GM19452 (cell line): ENCODE data around the gene CD52.

Experiments used
- ATAC-seq: cut with Tn5 transposase; IDR thresholded peaks from one replicate; pipeline ENCODE4 v1.9.1; 2021; ENCODE audit not compliant: unreplicated experiment

Gene CD52, protein sequence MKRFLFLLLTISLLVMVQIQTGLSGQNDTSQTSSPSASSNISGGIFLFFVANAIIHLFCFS

GRCh38 chr1:26317612-26318337 lies at the start of gene CD52:
Gene CD52 (plus strand): TSS chr1:26317958. CDS start chr1:26318018, 60 bp downstream.
- no peak for ATAC-seq

- ATAC-seq, result no peak
These were observed 49.2 kb upstream of the CD52 start for GRCh38 chr1:26268290-26269197.

GRCh38 chr1:26269198-26269550 lies 48.6 kb upstream of the CD52 start:
- ATAC-seq, result no peak

DNA sequence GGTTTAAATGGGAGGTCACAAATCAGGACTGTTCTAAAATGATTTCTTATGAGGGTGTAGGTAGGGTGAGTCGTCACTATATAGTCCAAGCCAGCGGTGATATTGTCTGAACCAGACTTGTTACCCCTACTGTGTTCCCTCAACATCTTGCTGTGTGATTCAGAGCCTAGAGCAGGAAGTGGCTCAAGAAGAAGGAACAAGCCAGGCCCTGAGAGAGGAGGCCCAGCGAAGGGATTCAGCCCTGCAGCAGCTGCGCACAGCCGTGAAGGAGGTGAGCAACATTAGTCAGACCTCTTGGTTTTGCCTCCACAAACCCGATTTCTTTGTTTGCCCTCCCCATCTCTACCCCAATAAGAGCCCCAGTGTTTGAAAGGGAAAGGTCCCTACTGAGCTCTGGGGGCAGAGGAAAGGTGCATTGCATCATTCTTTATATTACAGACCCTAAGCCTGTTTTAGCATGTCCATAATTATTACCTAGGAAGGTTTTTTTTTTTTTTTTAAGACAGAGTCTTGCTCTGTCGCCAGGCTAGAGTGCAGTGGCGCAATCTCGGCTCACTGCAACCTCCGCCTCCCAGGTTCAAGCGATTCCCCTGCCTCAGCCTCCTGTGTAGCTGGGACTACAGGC lies 42.8 kb upstream of the CD52 start:
- no peak for ATAC-seq

GRCh38 chr1:26275580-26276431 lies 42.0 kb upstream of the CD52 start:
- ATAC-seq, result no peak

GRCh38 chr1:26276432-26276838 lies 41.3 kb upstream of the CD52 start:
- no peak for ATAC-seq

DNA sequence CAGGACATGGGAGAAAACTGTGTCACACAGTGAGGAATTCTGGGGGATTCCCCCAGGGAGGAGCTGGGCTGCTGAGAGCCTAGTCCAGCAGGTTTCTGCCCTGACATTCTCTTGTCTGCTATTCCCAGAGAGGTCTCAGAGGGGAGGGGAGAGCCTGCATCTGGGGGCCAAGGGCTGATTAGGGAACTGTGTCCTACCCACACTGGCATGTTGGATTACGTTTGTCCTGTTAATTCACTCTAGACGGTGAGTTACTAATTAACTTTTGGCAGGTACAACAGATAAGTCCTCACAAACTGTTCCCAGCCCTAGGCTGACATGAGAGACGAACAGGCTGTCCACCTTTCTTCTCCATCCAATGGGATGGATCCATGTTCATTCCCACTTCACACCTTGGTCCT lies 40.5 kb upstream of the CD52 start:
- ATAC-seq, result no peak

DNA sequence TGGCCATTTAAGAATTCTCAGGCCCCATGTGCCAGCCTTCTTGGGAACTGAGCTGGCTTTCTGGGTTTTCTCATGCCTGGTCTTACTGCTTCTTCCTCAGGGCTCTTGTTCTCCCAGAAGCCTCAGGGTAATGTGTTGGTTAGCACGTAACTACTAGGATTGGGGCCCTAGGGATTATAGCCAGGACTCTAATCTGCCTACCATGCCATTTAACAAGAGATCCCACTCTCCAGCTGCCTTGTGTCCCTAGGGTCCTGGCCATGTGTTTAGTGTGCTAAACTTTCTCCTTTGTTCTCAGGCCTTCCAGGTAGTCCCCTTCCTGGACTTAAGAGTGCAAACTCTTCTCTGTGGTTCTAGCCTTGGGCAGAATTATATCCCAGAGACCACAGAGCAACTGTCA lies 40.0 kb upstream of the CD52 start:
- ATAC-seq, result no peak

- ATAC-seq, result no peak
These were observed 39.5 kb upstream of the CD52 start for GRCh38 chr1:26278303-26278702.

DNA sequence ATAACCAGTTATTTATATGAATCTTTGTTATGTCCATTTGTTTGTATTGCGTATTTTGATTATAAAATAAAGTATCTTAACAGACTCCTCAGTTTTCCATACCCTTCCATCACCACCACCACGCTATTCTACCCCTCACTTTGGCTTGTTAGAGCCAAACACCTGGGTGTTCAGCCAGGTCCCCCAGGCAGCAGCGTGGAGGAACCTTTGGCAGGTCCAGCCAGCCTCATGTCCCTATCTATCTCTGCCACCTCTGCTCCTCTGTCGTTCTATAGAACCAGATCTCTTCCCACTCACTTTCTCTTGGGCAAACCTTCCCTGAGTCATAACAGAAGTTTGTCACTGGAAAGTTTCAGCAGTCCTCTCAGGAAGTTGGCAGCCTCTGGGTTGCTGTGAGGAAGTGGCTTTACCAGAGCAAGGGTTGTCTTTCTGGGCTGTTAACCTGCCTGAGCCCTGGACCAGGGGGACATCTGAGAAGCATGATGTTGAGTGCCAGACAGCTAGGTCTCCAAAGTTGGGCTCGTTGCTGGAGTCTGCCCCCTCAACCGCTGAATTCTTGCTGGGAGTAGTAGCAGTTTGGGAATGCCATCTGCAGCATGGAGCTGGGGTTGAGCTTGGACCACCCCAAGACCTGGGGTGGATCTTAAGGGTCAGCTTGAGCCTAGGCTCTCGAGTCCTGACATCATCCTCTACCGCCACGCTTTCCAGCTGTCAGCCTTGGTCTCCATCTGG lies 38.9 kb upstream of the CD52 start:
- no peak for ATAC-seq

- peak; percentile 62 for ATAC-seq
These were observed 38.1 kb upstream of the CD52 start, which contains the start of gene SH3BGRL3 for GRCh38 chr1:26279456-26280332. Gene SH3BGRL3 (plus strand): TSS chr1:26280086. CDS start chr1:26280156, 70 bp downstream.

- ATAC-seq, result no peak
These were observed 37.3 kb upstream of the CD52 start for GRCh38 chr1:26280333-26281042.

DNA sequence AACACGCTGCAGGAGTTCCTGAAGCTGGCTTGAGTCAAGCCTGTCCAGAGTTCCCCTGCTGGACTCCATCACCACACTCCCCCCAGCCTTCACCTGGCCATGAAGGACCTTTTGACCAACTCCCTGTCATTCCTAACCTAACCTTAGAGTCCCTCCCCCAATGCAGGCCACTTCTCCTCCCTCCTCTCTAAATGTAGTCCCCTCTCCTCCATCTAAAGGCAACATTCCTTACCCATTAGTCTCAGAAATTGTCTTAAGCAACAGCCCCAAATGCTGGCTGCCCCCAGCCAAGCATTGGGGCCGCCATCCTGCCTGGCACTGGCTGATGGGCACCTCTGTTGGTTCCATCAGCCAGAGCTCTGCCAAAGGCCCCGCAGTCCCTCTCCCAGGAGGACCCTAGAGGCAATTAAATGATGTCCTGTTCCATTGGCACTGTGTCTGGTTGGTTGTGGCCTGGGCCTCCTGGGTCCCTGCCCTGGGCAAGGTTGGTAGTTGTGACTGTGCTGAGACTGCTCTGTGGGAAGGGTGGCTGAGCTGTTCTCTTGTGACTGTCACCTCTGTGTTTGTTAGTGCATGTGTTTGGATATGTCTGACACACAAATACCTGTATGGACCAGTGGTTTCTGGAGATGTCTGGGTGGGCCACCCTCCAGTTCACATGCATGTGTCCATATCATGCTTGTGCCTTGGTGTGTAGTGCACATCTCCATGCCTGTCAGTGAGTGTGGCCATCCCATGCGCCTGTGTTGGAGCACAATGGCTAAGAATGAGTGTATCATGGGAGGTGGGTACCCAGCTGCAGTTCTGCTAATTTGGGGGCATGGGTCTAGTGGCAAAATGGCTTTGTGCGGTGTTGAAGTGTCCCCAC lies 36.4 kb upstream of the CD52 start:
- ATAC-seq, result no peak

- no peak for ATAC-seq
These were observed 35.8 kb upstream of the CD52 start for GRCh38 chr1:26281971-26282370.

DNA sequence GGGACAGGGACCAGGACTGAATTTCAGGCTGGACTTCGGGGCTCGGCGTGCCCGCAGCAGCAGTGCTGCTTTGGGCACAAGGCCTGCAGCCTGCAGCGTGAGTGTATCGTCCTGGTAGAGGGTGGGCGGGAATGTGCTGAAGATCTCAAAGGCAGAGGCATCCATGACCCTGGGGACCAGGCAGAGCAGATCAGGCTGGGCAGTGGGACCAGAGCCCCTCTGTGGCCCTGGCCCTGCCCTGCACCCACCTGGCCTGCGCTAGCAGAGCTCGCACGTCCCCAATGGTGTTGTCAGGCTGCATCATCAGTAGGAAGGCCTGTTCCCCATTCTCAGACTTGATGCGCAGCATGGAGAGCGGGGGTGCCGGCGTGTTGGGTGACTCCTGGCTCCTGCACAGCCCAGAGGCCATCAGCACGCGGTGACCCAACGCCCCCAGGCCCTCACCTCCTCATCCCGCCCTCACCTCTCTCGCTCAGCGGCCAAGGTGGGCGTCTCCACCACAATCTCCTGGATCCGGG lies 35.3 kb upstream of the CD52 start:
- ATAC-seq, result no peak

- no peak for ATAC-seq
These were observed 34.4 kb upstream of the CD52 start for GRCh38 chr1:26283279-26283853.
